Measurements from ENCODE around the gene ALDH1A2.

DNA sequence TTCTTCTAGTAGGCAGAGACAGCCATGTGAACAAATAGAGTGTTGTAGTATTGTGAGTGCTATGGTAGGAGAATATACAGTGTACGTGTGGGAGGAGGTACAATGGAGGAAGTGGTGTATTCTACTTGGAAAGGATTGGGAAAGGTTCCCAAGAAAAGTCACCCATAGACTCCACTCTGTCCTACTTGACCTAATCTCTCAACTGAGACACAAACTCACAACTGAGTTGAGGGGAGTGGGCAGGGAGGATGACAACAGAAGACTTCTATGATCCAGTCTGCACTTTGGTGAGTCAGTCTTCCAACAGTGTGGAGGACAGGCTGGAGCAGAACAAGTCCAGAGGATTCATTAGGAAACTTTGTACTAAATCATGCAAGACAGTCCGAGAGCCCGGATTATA lies 43.9 kb upstream of the ALDH1A2 start:
- TF ChIP-seq, protein P1, sequence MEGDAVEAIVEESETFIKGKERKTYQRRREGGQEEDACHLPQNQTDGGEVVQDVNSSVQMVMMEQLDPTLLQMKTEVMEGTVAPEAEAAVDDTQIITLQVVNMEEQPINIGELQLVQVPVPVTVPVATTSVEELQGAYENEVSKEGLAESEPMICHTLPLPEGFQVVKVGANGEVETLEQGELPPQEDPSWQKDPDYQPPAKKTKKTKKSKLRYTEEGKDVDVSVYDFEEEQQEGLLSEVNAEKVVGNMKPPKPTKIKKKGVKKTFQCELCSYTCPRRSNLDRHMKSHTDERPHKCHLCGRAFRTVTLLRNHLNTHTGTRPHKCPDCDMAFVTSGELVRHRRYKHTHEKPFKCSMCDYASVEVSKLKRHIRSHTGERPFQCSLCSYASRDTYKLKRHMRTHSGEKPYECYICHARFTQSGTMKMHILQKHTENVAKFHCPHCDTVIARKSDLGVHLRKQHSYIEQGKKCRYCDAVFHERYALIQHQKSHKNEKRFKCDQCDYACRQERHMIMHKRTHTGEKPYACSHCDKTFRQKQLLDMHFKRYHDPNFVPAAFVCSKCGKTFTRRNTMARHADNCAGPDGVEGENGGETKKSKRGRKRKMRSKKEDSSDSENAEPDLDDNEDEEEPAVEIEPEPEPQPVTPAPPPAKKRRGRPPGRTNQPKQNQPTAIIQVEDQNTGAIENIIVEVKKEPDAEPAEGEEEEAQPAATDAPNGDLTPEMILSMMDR (optimal IDR thresholded peaks at IDR 0.05 in 1 of 3, IDR thresholded peaks at IDR 0.05 in 1 of 3, conservative IDR thresholded peaks at IDR 0.05 in 1 of 3; ENCODE audit: extremely low read depth in 1 of 3, insufficient read depth in 2 of 3, low read length in 3 of 3): no peak
- TF ChIP-seq EZH2 (IDR thresholded peaks at IDR 0.05; ENCODE audit: low read length): no peak

Data from keratinocyte (primary cell).